Natural killer cell treated with Interleukin-12 subunit alpha and Interleukin-12 subunit beta and Interleukin-15 and Interleukin-18, amount 100 ng/mL, for 72 hours (primary cell): ENCODE data around the gene GPR157. TPM values are rescaled to one million over a fixed set of nuclear protein-coding genes. Genes with fewer than 3 reads are reported as not detected.
"Not testable (repeated sequence)": the region's sequence is repeated elsewhere in the genome, so short reads cannot be mapped to it uniquely, and the experiment has no call there.

Experiments
- ATAC-seq, 2 donors: fragments of 150-1000 bp; cut with Tn5 transposase in 1 of 2; sonication (Bioruptor Pico), chemical (Tn5 transposase) in 1 of 2; 2 replicates each; pipeline ENCODE4 v1.10.0; 2021
- DNase-seq: peaks from one replicate; pipeline ENCODE4 v3.0.0; 2022; ENCODE audit warnings: low spot score
- H3K27ac Mint-ChIP-seq, 2 donors: 1 replicate in 1 of 2; 2 replicates in 1 of 2; pipeline ENCODE4 v1.8.0; 2022; ENCODE audit warnings: mixed read lengths in 2 of 2, mild to moderate bottlenecking in 1 of 2, moderate library complexity in 1 of 2
- H3K27me3 Mint-ChIP-seq, 2 donors: 1 replicate in 1 of 2; 2 replicates in 1 of 2; pipeline ENCODE4 v1.8.0; 2022; ENCODE audit warnings: mixed read lengths in 2 of 2
- H3K36me3 Mint-ChIP-seq: one replicate; pipeline ENCODE4 v1.8.0; 2022; ENCODE audit warnings: mixed read lengths
- H3K4me1 Mint-ChIP-seq, 2 donors: 1 replicate in 1 of 2; 2 replicates in 1 of 2; pipeline ENCODE4 v1.8.0; 2022; ENCODE audit warnings: low read depth in 2 of 2, mixed read lengths in 2 of 2, mild to moderate bottlenecking in 1 of 2
- H3K4me3 Mint-ChIP-seq: one replicate; pipeline ENCODE4 v1.8.0; 2022; ENCODE audit warnings: mixed read lengths
- H3K9me3 Mint-ChIP-seq: 2 replicates; pipeline ENCODE4 v1.8.0; 2022; ENCODE audit warnings: mixed read lengths
- total RNA-seq, 2 donors: library from RNA; stranded (reverse); gene quantifications; one replicate each; pipeline ENCODE4 v1.2.3, GENCODE V29; 2022

GPR157 gene
- total RNA-seq, 2 donors from 2014 or later = 1.6 to 2.9 TPM

DNA sequence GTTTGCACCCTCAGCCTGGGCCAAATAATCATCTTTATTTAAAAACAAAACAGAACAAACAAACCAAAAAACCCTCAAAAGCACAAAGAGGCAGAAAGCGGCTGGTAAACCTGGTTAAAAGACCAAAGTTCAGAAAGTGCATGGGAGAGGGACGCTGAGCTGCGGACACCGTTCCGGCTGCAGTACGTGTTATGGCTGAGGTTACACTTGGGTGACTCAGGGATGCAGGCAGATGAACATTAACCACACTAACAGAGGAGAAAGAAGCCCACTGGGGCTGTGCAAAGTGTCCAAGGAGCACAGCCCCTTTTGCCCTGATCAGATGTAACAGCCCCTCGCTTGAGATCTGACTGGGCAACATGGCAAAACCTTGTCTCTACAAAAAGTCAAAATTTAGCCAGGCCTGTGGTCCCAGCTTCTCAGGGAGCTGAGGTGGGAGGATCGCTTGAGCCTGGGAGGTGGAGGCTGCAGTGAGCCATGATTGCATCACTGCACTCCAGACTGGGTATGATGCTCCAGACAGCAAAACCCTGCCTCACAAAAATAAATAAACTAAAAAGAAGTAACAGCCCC lies 28.3 kb downstream of the GPR157 start:
- ATAC-seq = no peak
- peaks cover 0 to 4% of the 10 kb centered on the region in 2 donors for H3K27me3 Mint-ChIP-seq
- H3K36me3 Mint-ChIP-seq = no peaks in the 10 kb centered on the region
- no peaks in the 10 kb centered on the region for H3K9me3 Mint-ChIP-seq
- H3K27ac Mint-ChIP-seq = no peak overlapping the region
- H3K4me1 Mint-ChIP-seq = no peaks in the 10 kb centered on the region
- no peak overlapping the region for H3K4me3 Mint-ChIP-seq
- DNase-seq = no peak

DNA sequence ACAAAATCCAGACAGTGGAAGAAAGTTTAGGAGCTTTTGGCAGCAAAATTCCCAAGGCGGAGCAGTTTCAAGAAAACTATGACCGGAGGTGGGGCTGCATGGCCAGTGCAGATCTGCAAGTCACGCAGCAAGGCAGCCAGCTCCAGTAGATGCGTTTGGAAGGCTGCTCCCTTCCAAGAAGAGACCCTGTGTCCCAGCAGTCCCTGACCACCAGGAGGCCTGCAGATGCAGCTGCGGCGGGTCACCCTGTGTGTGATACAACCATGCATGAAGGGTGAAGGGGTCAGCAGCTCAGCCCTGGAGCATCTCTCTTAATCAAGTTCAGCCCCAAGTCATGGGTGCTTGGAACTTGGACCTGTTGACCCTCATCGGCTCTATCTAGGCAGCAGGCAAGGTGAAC lies 29.3 kb downstream of the GPR157 start:
- ATAC-seq = no peak
- Mint-ChIP-seq H3K4me3 (no peak overlapping the region), H3K36me3 (no peaks in the 10 kb centered on the region), H3K9me3 (no peaks in the 10 kb centered on the region), H3K27ac (no peak overlapping the region), H3K4me1 (no peaks in the 10 kb centered on the region), H3K27me3 (peaks cover 3 to 13% of the 10 kb centered on the region in 2 donors)
- DNase-seq = no peak

DNA sequence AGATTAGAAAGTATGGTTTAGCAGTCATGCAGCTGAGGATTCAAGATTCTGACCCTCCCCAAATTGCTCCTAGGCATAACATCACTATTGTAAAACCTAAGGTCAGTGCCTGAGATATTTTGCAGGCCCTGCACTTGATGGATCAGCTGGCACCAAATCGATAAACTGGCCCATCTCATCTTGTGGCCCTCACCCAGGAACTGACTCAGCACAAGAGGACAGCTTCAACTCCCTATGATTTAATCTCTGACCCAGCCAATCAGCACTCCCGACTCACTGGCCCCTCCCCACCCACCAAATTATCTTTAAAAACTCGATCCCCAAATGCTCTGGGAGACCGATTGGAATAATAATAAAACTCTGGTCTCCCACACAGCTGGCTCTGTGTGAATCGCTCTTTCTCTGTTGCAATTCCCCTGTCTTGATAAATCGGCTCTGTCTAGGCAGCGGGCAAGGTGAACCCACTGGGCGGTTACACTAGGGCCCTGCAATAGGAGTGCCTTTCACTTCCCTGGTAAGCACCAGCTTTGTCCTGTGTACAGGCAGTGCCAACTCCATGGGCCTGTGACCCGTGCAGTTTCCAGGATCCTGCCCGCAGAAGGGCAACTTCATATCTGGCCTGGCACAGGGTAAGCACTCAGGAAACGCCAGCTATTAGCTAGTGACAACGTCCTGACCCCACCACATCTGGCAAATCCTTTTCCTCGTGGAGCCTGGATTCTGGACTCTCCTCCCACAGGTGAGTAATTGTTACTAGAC lies 30.8 kb downstream of the GPR157 start:
- peak in 1 of 2 donors; percentile 52 for ATAC-seq

DNA sequence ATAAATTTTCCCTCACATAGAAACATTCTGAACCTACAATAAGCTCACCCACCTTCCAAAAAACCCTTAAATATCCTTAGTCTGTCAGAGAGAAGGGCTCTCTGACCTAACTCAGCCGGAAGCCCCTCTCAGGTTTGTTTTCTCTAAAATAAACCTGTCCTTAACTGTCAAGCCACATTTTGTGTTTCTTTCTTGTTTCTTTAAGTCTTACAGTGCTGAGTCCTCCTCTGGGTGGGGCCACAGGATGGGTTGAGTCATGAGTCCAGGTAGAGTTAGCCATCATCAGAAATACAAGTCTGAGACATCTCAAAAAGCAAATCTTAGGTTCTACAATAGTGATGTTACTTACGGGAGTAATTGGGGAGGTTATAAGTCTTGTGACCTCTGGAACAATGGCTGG lies 33.1 kb downstream of the GPR157 start:
- H3K27me3 Mint-ChIP-seq = peaks cover 3 to 15% of the 10 kb centered on the region in 2 donors
- no peak overlapping the region for H3K4me3 Mint-ChIP-seq
- H3K36me3 Mint-ChIP-seq = no peaks in the 10 kb centered on the region
- DNase-seq = no peak
- ATAC-seq = no peak
- H3K9me3 Mint-ChIP-seq = no peaks in the 10 kb centered on the region
- no peak overlapping the region for H3K27ac Mint-ChIP-seq
- no peaks in the 10 kb centered on the region for H3K4me1 Mint-ChIP-seq

More for the DNA sequence above, 30.8 kb downstream of the GPR157 start:
- H3K4me1 Mint-ChIP-seq = no peaks in the 10 kb centered on the region
- peaks cover 3 to 15% of the 10 kb centered on the region in 2 donors for H3K27me3 Mint-ChIP-seq
- H3K27ac Mint-ChIP-seq = no peak overlapping the region
- no peaks in the 10 kb centered on the region for H3K36me3 Mint-ChIP-seq
- no peaks in the 10 kb centered on the region for H3K9me3 Mint-ChIP-seq
- H3K4me3 Mint-ChIP-seq = no peak overlapping the region
- DNase-seq = no peak

DNA sequence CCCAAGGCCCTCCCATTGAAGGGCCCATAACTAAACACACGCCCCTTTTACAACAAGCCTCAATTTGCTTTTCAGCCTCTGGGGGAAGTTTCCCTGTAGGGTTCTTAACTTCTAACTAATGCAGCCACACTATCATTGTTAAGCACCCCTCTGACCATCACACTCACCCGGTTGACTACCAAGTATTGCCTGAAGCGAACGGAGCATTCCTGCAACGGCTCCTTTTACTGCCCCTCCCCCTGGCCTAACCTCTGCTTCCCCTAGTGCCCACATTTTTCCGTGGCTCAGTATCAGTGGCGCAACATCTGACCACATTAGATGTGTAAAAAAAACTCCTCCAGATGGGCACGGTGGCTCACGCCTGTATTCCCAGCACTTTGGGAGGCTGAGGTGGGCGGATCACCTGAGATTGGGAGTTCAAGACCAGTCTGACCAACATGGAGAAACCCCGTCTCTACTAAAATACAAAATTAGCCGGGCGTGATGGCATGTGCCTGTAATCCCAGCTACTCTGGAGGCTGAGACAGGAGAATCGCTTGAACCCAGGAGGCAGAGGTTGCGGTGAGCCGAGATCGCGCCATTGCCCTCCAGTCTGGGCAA lies 34.8 kb downstream of the GPR157 start:
- DNase-seq, H3K27ac Mint-ChIP-seq, H3K4me3 Mint-ChIP-seq, H3K9me3 Mint-ChIP-seq, H3K36me3 Mint-ChIP-seq, ATAC-seq, H3K4me1 Mint-ChIP-seq: not testable (repeated sequence)
- peaks cover 4 to 17% of the 10 kb centered on the region in 2 donors for H3K27me3 Mint-ChIP-seq

DNA sequence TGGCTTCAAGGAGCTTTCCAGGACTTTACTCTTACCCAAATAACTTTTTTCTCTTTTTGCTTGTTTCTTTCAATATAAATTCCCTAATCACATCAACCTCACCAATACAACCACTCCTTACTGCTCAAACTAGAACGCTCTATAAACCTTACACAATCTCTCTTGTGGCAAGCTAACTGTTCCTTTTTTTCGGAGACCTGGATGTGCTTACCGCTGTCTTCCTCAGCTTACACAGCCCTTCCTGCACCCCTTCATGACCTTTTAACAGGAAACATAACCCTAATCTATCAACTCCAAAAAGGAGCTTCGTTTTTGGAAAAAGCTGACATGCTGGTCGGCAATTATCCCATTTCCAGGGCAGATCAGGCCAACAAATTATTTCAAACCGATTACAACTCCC lies 35.3 kb downstream of the GPR157 start:
- ATAC-seq (no peak), DNase-seq (no peak)
- Mint-ChIP-seq H3K4me1 (no peaks in the 10 kb centered on the region), H3K9me3 (no peaks in the 10 kb centered on the region), H3K36me3 (no peaks in the 10 kb centered on the region), H3K4me3 (no peak overlapping the region), H3K27me3 (peaks cover 8 to 22% of the 10 kb centered on the region in 2 donors), H3K27ac (no peak overlapping the region)

DNA sequence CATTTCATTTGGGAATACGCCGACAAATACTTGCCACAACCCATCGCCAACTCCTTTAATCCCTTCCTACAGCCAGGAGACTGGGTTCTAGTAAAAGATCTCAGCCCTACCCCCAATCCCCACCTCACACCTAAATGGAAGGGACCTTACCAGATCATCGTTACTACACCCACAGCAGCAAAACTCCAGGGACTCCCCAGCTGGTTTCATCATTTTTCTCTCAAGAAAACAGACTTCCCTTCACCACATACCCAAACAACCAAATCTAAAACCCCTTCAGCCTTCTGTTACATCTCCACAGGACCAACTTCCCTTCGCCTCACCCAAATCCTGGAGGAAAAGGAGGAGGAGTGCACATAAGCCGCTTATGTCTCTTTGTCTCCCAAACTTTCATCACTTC lies 35.8 kb downstream of the GPR157 start:
- no peak overlapping the region for H3K27ac Mint-ChIP-seq
- H3K4me3 Mint-ChIP-seq = no peak overlapping the region
- peaks cover 10 to 25% of the 10 kb centered on the region in 2 donors for H3K27me3 Mint-ChIP-seq
- no peaks in the 10 kb centered on the region for H3K36me3 Mint-ChIP-seq
- H3K4me1 Mint-ChIP-seq = no peaks in the 10 kb centered on the region
- DNase-seq (no peak), ATAC-seq (no peak)
- no peaks in the 10 kb centered on the region for H3K9me3 Mint-ChIP-seq

DNA sequence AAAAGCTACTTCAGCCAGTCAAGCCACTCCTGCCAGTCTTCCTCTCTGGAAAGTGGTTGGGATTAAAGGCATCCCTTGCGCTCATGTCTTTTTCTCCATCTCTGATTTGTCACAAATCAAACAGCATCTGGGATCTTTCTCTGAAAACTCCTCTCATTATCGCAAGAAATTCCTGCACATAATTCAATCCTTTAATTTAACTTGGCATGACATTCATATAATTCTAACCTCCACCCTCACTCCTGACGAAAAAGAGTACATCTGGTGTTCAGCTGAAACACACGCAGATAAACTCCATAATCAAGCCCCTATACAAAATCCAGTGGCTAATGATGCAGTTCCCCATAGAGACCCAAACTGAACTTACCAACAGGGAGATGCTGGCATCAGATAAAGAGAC lies 40.1 kb downstream of the GPR157 start:
- Mint-ChIP-seq H3K36me3 (no peaks in the 10 kb centered on the region), H3K9me3 (no peaks in the 10 kb centered on the region), H3K4me1 (no peaks in the 10 kb centered on the region), H3K27me3 (peaks cover 23 to 37% of the 10 kb centered on the region in 2 donors), H3K27ac (no peak overlapping the region), H3K4me3 (no peak overlapping the region)
- ATAC-seq = no peak
- DNase-seq = no peak

DNA sequence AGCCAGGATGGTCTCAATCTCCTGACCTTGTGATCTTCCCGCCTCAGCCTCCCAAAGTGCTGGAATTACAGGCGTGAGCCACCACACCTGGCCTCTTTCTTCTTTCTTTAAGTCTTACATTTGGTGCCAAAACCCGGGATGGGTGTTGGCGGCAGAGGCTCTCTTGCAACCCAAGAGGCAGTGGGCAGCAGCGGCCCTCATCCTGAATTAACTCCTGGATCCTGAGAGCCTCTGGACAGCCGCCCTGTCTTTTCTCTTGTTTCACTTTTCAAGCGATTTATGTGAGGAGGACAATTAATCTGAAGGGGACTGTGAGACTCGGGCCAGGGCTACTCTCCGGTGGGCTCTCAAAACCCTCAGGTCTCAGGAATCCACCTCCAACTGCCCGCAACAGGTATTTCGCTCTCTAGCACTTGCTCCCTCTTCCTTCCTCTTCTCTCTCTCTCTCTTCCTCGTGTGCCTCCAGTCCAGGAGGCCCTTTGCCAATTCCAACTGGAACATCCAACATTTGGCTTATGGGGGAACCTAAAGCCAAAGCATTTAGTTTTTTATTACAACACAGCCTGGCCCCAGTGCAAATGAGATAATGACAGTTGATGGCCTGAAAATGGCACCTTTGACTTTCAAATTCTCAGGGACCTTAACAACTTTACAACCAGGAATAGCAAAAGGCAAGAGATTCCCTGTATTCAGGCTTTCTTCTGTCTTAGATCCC lies 41.3 kb downstream of the GPR157 start:
- Mint-ChIP-seq H3K4me3 (no peak overlapping the region), H3K4me1 (no peaks in the 10 kb centered on the region), H3K27me3 (peaks cover 23 to 37% of the 10 kb centered on the region in 2 donors), H3K27ac (no peak overlapping the region), H3K36me3 (no peaks in the 10 kb centered on the region), H3K9me3 (no peaks in the 10 kb centered on the region)
- ATAC-seq = no peak
- DNase-seq = no peak

DNA sequence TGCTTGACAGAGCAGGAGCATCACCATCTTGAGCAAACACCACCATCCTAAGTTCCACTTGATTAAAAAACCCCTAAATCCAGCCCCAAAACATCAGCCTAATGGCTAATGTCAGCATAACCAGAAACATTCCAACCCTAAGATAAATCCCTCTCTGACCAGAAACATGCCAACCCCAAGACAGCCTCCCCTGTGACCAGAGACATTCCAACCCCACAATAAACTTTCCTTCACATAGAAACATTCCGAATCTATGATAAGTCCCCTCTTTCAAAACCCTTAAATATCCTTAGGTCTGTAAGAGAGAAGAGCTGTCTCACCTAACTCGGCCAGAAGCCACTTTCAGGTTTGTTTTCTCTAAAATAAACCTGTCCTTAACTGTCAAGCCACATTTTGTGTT lies 42.1 kb downstream of the GPR157 start:
- Mint-ChIP-seq H3K27me3 (peaks cover 28 to 37% of the 10 kb centered on the region in 2 donors), H3K36me3 (no peaks in the 10 kb centered on the region), H3K4me3 (no peak overlapping the region), H3K4me1 (no peaks in the 10 kb centered on the region), H3K27ac (no peak overlapping the region), H3K9me3 (no peaks in the 10 kb centered on the region)
- DNase-seq = no peak
- no peak for ATAC-seq

DNA sequence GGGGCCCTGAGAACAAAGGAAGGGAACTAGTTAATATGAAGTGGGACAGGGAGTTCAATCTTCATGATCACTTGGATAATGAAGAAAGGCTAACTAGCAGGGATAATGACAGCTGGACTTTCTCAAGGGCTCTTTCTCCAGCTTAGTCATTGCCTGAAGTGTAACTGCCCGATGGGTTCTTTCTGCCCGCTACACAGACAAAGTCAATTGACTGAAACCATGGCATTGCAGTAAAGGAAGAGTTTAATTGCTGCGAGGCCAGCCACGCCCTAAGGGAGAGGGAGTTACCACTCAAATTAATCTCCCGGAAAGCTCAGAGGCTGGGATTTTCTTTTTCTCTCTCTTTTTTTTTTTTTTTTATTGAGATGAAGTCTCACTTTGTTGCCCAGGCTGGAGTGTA lies 42.9 kb downstream of the GPR157 start:
- Mint-ChIP-seq H3K27ac (no peak overlapping the region), H3K9me3 (no peaks in the 10 kb centered on the region), H3K27me3 (peaks cover 30 to 37% of the 10 kb centered on the region in 2 donors), H3K4me3 (no peak overlapping the region), H3K4me1 (no peaks in the 10 kb centered on the region), H3K36me3 (no peaks in the 10 kb centered on the region)
- ATAC-seq (no peak), DNase-seq (no peak)

DNA sequence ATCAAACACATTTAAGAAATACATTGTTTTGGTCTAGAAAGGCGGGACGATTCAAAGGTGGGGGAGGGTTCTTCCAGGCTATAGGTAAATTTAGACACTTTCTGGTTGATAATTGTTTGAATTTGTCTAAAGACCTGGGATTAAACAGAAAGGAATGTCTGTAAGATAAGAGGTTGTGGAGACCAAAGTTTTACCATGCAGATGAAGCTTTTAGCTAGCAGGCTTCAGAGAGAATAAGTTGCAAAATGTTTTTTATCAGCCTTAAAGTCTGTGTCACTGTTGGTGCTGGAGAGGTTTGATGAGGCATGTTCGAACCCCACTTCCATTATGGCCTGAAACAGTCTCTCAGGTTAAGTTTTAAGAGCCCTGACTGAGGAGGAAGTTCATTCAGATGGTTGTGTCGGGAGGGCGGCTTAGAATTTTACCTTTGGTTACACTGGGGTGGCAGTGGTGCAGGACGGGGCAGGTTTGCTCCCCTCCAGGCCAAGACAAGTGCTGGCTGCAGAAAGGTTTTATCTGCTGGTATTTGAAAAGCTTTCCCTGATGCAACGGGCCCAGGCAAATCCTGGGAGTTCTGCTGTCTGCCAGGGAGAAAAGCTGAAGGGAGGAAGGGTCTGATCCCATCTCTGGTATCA lies 43.5 kb downstream of the GPR157 start:
- no peaks in the 10 kb centered on the region for H3K9me3 Mint-ChIP-seq
- ATAC-seq (no peak), DNase-seq (no peak)
- no peaks in the 10 kb centered on the region for H3K4me1 Mint-ChIP-seq
- H3K4me3 Mint-ChIP-seq = no peak overlapping the region
- no peak overlapping the region for H3K27ac Mint-ChIP-seq
- peaks cover 30 to 41% of the 10 kb centered on the region in 2 donors for H3K27me3 Mint-ChIP-seq
- no peaks in the 10 kb centered on the region for H3K36me3 Mint-ChIP-seq

DNA sequence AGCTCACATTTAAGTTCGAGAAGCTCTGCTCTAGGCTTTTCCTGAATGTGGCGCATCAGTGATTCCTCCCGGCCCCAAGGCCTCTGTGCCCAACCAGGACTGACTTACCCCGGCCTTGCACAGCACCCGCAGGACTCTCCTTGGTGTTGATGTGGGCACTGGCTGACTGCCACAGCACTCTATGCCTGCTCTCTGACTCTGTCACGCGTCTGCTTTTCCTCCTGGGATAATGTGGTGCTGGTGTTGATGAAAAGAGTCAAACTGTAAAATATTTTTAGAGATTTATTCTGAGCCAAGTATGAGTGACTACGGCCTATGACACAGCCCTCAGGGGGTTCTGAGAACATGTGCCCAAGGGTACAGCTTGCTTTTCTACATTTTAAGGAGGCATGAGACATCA lies 44.0 kb downstream of the GPR157 start:
- no peak for DNase-seq
- Mint-ChIP-seq H3K9me3 (no peaks in the 10 kb centered on the region), H3K4me3 (no peak overlapping the region), H3K4me1 (peaks cover under 1 to 2% of the 10 kb centered on the region in 2 donors), H3K27me3 (peaks cover 31 to 46% of the 10 kb centered on the region in 2 donors), H3K36me3 (no peaks in the 10 kb centered on the region), H3K27ac (no peak overlapping the region)
- ATAC-seq = no peak
